ENCODE measurements around the gene ST6GAL2.

ST6GAL2 gene

GRCh38 chr2:106885971-106886915, at the start of gene ST6GAL2:
ST6GAL2 (minus strand) TSS chr2:106886167; CDS start chr2:106843977, 42,190 bp downstream.
- no peak for DNase-seq (ENCODE audit: low spot score)

DNA sequence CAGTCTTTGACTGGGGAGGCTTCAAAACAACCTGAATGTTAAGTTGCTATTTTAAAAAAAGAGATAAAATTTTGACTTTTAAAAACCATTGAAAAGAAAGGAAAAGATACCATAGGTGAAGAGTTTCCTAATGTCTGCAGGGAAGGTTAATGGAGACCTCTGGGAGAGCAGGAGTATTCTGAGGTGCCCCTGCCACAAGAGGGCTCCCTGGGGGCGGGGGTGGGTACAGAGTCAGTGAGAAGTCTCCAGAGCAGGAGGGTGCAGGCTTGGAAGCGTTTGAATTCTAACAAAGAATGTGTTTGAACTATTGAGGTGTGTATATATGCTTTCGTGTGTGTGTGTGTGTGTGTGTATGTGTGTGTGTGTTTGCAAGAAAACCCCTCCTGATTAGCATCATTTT, 46.7 kb upstream of the ST6GAL2 start:
- no peak for DNase-seq (ENCODE audit: low spot score)

- DNase-seq (ENCODE audit: low spot score): no peak
Observed at GRCh38 chr2:106931717-106932335, 45.9 kb upstream of the ST6GAL2 start.

GRCh38 chr2:106921451-106921850, 35.5 kb upstream of the ST6GAL2 start:
- DNase-seq (ENCODE audit: low spot score): no peak

- no peak for DNase-seq (ENCODE audit: low spot score)
Observed at GRCh38 chr2:106919012-106919411, 33.0 kb upstream of the ST6GAL2 start.

DNA sequence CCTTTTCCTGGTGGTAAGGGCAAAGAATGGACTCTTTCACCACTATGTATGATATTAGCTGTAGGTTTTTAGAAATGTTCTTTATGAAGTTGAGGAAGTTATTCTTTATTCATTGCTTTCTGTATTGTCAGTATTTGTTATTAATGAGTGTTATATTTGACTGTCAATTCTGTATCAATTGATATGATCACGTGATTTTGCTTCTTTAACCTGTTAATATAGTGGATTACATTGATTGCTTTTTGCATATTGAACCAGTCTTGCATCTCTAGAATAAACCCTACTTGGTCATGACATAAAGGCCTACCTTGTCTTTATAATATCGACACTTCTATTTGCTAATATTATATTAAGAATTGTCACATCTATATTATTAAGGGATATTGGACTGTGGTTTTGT, 18.3 kb upstream of the ST6GAL2 start:
- no peak for DNase-seq (ENCODE audit: low spot score)

- no peak for DNase-seq (ENCODE audit: low spot score)
Observed at GRCh38 chr2:106899786-106900530, 14.0 kb upstream of the ST6GAL2 start.

DNA sequence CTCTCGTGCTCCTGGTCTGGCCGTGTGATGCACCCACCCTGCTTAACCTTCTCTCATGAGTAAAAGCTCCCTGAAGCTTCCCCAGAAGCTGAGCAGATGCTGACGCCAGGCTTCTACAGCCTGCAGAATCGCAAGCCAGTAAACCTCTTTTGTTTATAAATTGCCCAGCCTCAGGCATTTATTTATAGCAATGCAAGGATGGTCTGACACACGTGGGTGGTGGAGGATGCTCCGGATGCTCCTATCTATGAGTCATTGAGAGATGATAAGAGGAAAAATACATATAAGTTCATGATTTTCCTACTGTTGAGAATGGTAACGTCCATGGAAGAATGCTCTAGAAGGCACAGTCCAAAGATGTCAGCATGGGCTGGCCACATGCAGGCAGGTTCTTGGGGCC, 8.6 kb upstream of the ST6GAL2 start:
- DNase-seq (ENCODE audit: low spot score): no peak

DNA sequence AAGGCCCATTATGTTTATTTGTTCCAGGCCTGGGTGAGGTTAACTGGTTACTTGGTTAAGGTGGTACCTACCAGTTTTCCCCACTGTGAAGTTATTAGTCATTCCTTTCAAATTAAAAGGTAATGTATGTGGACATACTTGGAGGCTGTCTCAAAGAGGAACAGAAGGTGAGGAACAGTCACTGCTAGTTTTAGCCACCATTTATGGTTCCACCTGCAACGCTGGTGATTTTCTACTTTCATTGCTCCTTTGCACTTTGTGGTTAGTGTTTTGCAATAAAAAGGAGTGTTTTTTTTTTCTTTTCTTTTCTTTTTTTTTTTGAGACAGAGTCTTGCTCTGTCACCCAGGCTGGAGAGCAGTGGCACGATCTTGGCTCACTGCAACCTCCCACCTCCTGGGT, 6.1 kb upstream of the ST6GAL2 start:
- no peak for DNase-seq (ENCODE audit: low spot score)

DNA sequence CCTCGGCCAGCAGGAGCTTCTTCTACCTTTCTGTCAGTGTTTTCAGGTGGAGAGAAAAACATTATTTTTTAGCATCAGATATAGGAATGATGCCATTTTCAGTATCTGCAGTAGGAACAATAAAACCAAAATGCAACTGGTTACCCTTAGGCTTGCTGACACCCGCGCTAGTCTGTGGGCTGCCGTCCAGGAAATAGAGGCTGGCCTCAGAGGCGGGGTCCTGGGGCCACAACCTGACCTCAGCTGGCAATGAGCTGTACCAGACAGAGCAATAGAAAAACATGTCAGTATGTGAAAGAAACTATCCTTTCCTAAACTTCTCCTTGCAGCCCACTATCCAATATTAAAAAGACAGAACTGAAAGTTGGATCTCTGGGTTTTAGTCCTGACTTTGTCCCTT, 4.6 kb upstream of the ST6GAL2 start:
- DNase-seq (ENCODE audit: low spot score): no peak

DNA sequence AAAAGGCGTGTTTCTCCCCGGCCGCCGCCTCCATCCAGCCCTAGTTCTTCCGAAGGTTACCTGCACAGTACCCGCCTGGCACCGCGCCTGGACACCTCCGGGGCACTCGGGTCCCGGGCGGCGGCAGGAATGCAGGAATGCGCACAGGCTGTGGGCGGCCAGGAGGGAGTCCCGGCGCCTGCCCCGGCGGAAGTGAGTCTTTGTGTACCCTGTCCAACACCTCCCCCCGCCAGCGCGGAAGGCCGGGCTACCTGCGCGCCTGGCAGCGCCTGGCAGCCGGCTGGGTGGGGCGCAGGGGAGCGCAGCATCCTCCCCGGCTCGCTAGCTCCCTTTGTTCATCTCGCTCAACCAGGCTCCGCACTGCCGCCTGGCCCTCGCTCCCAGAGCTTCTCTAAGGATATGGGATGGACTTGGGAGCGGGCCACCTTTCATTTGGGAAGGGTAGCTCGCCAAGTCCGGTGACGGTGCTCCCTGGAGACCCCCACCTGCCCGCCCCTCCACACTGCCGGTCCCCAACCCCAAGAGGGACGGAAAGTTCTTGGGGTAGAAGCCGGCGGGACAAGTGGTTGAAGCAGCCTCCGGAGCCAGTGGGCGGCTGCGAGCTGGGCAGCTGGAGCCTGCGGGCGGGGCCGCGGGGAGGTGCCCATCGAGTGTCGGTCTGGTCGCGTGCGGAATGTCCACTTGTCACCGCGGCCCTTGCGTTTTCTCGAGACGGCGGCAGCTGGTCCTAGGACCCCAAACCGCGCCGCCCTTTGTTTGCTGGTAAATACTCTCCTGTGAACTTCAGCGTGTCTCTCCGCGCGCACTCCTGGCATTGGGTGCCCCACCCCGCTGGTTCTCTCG, 1.2 kb upstream of the ST6GAL2 start:
- no peak for DNase-seq (ENCODE audit: low spot score)

- DNase-seq (ENCODE audit: low spot score): no peak
Observed at GRCh38 chr2:106885329-106885728, 638 bp downstream of the ST6GAL2 start.

DNA sequence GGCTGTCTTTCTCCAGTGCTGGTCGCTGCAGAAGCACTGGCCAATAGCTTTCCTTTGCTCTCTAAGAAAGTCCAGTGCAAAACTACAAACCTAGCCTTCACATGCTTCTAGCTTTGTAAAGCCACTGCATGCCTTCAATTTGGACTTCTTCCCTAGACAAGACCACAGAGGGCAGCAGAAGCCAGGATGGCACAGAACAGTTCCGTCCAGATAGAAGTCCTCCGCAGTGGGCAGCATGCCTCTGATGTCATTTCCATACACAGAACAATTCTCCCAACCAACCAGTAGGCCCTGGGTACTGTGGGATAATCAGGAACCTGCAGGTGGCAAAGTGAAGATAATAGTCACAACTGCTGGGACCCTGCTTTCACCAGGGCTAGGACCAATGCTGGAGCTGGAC, 3.3 kb downstream of the ST6GAL2 start:
- no peak for DNase-seq (ENCODE audit: low spot score)

GRCh38 chr2:106878206-106878605, 7.8 kb downstream of the ST6GAL2 start:
- no peak for DNase-seq (ENCODE audit: low spot score)

- no peak for DNase-seq (ENCODE audit: low spot score)
Observed at GRCh38 chr2:106876699-106877098, 9.3 kb downstream of the ST6GAL2 start.

DNA sequence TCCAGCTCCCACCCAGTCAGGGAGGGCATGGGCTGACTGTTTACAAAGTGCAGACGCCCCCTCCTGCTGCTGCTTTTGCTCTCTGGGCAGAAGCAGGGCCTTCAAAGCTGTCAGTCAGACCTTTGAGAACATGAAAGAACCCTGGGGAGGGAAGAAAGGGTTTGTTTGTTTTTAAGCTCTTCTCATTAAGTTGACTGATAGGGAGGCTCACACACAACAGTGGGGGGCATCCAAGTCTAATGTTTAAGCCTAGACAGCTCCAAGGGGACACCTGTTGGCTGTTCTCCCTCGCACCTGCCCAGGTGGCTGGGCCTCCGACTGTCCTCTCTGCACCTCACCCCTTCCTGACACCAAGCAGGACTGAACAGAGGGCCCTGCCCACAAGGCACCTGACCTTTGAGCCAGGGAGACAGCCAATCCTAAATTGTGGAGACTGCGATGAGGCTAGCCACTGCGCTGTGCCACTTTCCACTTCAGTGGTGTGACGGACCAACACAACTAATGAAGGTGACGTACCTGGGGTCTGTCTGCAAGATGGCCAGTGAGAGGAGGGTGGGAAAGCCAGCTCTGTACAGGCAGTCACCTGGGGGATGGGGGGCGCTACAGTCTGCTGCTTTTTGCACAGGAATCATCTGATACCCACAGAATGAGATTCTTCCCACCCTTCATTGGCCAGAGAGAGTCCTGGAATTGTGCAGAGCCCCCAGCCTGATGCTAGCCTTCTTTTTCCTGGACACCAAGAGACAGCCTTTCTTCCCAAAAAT, 16.3 kb downstream of the ST6GAL2 start:
- no peak for DNase-seq (ENCODE audit: low spot score)

- no peak for DNase-seq (ENCODE audit: low spot score)
Observed at GRCh38 chr2:106868275-106868674, 17.7 kb downstream of the ST6GAL2 start.

DNA sequence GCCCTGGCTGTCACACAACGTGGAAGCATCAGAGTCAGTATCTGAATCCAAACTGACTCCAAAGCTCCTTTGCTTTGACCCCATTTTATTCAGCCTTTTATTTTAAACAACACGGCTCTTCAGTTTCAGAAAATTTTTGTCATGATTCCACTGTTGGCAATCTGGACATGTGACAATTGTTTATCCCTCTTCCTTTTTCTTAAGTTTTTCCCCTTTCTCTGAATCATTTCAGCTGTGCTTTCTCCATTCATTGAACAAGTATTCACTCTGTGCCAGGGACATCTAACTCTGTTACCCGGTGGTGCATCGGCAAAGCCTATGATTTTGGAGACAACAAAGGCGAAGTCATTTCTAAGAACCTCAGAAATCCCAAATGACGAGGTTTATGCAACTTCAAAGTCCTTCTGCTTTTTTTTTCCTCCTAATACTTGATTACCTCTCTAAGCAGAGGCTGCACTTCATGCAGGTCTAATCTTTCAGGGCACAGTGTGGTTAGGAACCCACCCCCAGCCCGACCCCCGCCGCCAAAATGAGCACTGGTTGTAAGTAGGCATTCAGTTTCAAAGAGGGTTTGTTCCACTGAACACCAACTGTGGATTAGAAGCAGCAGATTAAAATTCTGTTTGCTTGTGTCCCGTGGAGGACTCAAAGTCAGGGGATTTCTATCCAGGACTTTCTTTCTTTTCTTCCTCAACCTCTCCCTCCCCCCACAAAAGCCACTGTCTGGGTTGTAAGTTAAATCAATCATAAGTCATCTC, 18.6 kb downstream of the ST6GAL2 start:
- DNase-seq (ENCODE audit: low spot score): no peak

DNA sequence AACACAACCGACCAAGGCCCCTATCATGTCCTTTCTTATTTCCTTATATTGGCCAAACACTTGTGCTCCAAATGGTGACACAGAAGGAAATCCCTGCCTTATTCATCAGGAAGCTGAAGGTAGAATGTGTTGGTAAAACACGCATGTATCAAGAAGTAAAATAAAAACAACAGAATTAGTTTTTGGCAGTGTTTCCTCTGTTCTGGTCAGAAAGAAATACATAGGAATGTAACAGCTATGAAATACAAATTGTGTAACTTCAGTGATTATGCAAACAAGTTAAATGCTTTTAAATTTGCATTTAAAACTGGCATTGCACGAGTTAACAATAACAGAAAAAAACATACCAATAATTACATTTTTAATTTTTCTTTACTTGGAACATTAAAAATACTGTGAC, 19.3 kb downstream of the ST6GAL2 start:
- no peak for DNase-seq (ENCODE audit: low spot score)

DNA sequence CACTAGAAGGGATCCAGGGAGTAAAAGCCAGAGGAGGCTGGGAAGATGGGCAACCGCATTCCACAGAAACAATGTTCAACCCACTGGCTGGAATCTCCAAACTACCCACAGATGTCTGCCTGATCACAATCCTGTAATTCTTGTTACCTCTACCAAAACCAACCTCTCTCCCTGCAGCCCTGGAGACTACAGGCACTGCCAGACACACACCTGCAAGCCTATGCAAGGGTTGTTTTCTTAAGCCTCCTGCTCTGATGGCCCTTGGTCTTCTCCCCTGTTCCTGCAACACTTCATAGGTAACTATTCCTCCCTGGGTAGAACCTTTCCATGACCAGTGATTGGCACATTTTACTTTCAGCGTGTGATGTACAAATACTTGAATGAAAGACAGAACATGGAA, 21.9 kb downstream of the ST6GAL2 start:
- no peak for DNase-seq (ENCODE audit: low spot score)

All from COLO829 (cell line).